AG09309 (cell line): ENCODE measurements around the gene ABCG1.

ENCODE experiments used
- DNase-seq: peaks from one replicate; pipeline ENCODE4 v3.0.0-alpha.2; 2010; ENCODE audit warnings: low read depth
- H3K4me3 ChIP-seq: 2 replicates; pipeline ENCODE4 v1.5.1; 2011; ENCODE audit warnings: mild to moderate bottlenecking, low read depth, low read length, moderate library complexity; ENCODE audit not compliant: control insufficient read depth
- TF ChIP-seq, protein P1 (sequence below): IDR thresholded peaks from 2 replicates; pipeline ENCODE4 v1.5.1; 2011; ENCODE audit warnings: mild to moderate bottlenecking, low read depth, low read length, inconsistent platforms; ENCODE audit not compliant: insufficient read depth, control insufficient read depth; ENCODE audit errors: missing control alignments

The ABCG1 gene

DNA sequence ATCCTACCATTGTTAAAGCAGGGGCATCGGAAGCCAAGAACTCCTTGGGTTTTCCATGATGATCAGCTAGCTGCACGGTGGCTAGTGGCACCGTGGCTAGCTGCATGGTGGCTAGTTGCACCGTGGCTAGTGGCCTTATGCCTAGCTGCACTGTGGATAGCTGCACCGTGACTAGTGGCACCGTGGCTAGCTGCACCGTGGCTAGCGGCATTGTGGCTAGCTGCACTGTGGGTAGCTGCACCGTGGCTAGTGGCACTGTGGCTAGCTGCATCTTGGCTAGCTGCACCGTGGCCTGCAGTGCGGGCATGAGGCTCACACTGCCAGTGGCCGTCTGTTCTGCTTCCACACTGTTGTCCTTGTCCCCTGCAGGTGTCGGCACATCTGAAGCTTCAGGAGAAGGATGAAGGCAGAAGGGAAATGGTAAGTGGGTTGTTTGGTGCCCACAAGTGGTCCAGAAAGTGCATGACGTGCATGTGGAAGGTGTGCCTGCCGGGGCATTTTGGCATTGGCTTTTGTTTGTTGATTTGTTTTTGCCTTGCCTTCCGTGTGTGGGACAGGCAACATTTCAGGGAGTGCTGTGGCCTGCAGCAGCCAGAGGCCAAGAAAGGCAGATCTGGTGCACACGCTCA lies 57.7 kb downstream of the ABCG1 start:
- H3K4me3 ChIP-seq, result no peak overlapping the region
- no peak for DNase-seq
- TF ChIP-seq, protein P1, sequence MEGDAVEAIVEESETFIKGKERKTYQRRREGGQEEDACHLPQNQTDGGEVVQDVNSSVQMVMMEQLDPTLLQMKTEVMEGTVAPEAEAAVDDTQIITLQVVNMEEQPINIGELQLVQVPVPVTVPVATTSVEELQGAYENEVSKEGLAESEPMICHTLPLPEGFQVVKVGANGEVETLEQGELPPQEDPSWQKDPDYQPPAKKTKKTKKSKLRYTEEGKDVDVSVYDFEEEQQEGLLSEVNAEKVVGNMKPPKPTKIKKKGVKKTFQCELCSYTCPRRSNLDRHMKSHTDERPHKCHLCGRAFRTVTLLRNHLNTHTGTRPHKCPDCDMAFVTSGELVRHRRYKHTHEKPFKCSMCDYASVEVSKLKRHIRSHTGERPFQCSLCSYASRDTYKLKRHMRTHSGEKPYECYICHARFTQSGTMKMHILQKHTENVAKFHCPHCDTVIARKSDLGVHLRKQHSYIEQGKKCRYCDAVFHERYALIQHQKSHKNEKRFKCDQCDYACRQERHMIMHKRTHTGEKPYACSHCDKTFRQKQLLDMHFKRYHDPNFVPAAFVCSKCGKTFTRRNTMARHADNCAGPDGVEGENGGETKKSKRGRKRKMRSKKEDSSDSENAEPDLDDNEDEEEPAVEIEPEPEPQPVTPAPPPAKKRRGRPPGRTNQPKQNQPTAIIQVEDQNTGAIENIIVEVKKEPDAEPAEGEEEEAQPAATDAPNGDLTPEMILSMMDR, result no peak

DNA sequence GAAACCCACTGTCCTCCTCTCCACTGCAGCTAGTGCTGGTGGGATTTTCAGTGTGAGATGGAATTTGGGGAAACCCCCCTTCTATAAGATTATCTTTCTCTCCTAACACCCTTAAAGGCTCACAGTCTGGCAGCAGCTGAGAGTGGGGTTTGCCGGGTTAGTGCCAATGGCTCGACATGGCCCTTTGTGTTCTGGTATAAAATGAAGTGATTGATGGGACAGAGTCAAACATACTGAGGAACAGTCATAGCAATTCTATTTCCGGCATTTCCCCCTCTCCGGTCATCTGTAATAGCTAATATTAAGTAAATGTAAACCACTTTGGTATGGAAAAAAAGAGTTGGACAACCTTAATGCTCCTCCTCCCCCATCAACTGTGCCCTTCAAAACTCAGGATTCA lies 58.7 kb downstream of the ABCG1 start:
- TF ChIP-seq, protein P1, result no peak
- no peak overlapping the region for H3K4me3 ChIP-seq
- DNase-seq, result no peak

DNA sequence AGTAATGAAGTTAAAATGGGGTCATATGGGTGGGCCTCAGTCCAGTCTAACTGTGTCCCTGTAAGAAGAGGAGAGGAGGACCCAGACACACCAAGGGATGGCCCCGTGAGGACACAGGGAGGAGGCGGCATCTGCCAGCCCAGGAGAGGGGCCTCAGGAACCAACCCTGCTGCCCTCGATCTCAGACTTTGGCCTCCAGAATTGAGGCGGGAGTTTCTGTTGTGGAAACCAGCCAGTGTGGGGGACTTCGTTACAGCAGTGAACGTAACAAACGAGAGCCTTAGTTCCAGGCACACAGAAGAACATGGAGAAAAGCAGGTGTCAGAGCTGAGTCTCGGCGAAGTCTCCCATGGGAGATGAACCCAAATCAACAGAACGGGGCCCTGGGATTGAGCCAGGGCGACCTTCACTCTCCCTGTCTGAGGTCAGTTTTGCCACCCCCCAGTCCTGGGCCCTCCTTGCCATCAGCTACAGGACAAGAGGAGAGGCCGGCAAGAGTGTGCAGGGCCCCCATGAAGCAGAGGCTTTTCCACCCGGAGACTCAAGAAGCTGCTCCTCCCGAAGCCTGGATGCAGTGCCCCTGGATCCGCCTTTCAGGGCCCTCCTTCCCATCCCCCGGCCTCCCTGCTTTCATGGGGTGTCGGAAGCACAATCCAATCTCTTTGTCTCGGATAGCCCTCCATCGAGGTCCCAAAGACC lies 59.7 kb downstream of the ABCG1 start:
- no peak overlapping the region for H3K4me3 ChIP-seq
- TF ChIP-seq, protein P1, result no peak
- DNase-seq, result no peak

- TF ChIP-seq, protein P1, result no peak
- no peak for DNase-seq
- no peak overlapping the region for H3K4me3 ChIP-seq
These were observed 60.5 kb downstream of the ABCG1 start for GRCh38 chr21:42279341-42279871.

DNA sequence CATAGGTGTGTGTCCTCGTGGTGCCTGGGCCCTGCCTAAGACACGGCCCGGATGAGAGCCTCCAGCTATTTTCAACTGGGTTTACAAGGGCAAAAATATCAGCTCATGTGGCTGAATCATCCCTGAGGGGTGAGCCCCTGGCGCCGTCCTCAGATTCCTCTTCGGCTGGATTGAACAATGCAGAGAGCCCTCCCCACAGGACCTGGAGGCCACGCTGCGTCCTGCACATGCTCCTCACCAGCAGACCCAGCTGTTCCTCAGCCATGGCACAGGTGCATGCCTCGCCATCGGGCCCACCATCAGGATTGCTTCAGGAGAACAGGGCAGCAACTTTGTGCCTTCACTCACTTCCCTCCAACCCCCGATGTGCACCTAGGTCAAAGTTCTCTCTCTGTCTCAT lies 60.9 kb downstream of the ABCG1 start:
- no peak overlapping the region for H3K4me3 ChIP-seq
- no peak for DNase-seq
- TF ChIP-seq, protein P1, result no peak

- TF ChIP-seq, protein P1, result no peak
- DNase-seq, result no peak
- no peak overlapping the region for H3K4me3 ChIP-seq
These were observed 61.6 kb downstream of the ABCG1 start for GRCh38 chr21:42280356-42281180.
